SK-N-SH (cell line): ENCODE data around the gene SOS2. TPM values are rescaled to one million over a fixed set of nuclear protein-coding genes. Genes with fewer than 3 reads are reported as not detected.
A peak's percentile ranks its signal among the peaks of the same experiment; 100 is the strongest.

Source experiments
- CTCF ChIA-PET: fragments of 300-600, 350-600 bp; formaldehyde crosslinking; extraction: SDS; loops from one replicate; lab custom pipeline; 2021; lab: Yijun Ruan, JAX
- POLR2A ChIA-PET: fragments of 350-600 bp; sonication (Branson Sonifier 250); formaldehyde crosslinking; extraction: SDS; loops from one replicate; lab custom pipeline; 2020; ENCODE audit warnings: antibody characterized with exemption, inconsistent platforms; lab: Yijun Ruan, JAX
- DNase-seq: peaks from one replicate; pipeline ENCODE4 v3.0.0; 2012
- H2AFZ ChIP-seq: fragments of 200-600 bp; sonication (generic); 2 replicates; pipeline ENCODE4 v1.8.1; 2016; ENCODE audit warnings: antibody characterized with exemption, mild to moderate bottlenecking, low read depth
- H3F3A ChIP-seq: fragments of 200-600 bp; sonication (generic); replicated peaks from 2 replicates; pipeline ENCODE3; 2016; ENCODE audit warnings: antibody characterized with exemption, mild to moderate bottlenecking; ENCODE audit not compliant: insufficient read depth
- H3K27ac ChIP-seq, 2 experiments: fragments of 200-500 bp in 1 of 2; fragments of 200-600 bp in 1 of 2; sonication (Bioruptor generic) in 1 of 2; sonication (generic), shearing (Covaris generic) in 1 of 2; 2 replicates each; pipeline versions ENCODE4 v1.5.1 to v1.6.1; 2014 to 2016; ENCODE audit warnings: low read depth in 2 of 2, inconsistent platforms in 1 of 2, low read length in 1 of 2, mild to moderate bottlenecking in 1 of 2, mixed read lengths in 1 of 2
- H3K27me3 ChIP-seq: fragments of 200-600 bp; sonication (generic), shearing (Covaris generic); 2 replicates; pipeline ENCODE4 v1.6.1; 2016; ENCODE audit warnings: mixed run types; ENCODE audit not compliant: insufficient read depth
- H3K36me3 ChIP-seq, 2 experiments: fragments of 200-500 bp in 1 of 2; fragments of 200-600 bp in 1 of 2; sonication (Bioruptor generic) in 1 of 2; sonication (generic) in 1 of 2; replicated peaks in 1 of 2; 2 replicates each; pipeline versions ENCODE3 to v1.5.1; 2014 to 2016; ENCODE audit warnings: low read length in 1 of 2, mild to moderate bottlenecking in 1 of 2; ENCODE audit not compliant: insufficient read depth in 2 of 2, control insufficient read depth in 1 of 2
- H3K4me1 ChIP-seq, 2 experiments: fragments of 200-500 bp in 1 of 2; fragments of 200-600 bp in 1 of 2; sonication (Bioruptor generic) in 1 of 2; sonication (generic), shearing (Covaris generic) in 1 of 2; 2 replicates each; pipeline versions ENCODE4 v1.5.1 to v1.6.1; 2014 to 2016; ENCODE audit warnings: low read depth in 1 of 2, low read length in 1 of 2, mixed run types in 1 of 2; ENCODE audit not compliant: insufficient read depth in 2 of 2, control insufficient read depth in 1 of 2
- H3K4me2 ChIP-seq: fragments of 200-600 bp; sonication (generic), shearing (Covaris generic); 2 replicates; pipeline ENCODE4 v1.6.1; 2017; ENCODE audit warnings: mixed run types
- H3K4me3 ChIP-seq, 2 experiments: fragments of 200-500 bp in 1 of 2; fragments of 200-600 bp in 1 of 2; sonication (Bioruptor generic) in 1 of 2; sonication (generic), shearing (Covaris generic) in 1 of 2; 2 replicates each; pipeline versions ENCODE4 v1.5.1 to v1.8.1; 2014 to 2016; ENCODE audit warnings: low read depth in 2 of 2, inconsistent platforms in 1 of 2, low read length in 1 of 2, mild to moderate bottlenecking in 1 of 2, mixed read lengths in 1 of 2, moderate library complexity in 1 of 2
- H3K79me2 ChIP-seq: fragments of 200-600 bp; sonication (generic); 2 replicates; pipeline ENCODE4 v1.8.1; 2017; ENCODE audit warnings: mild to moderate bottlenecking; ENCODE audit not compliant: insufficient read depth
- H3K9ac ChIP-seq: fragments of 200-600 bp; sonication (generic); 2 replicates; pipeline ENCODE4 v1.6.1; 2017; ENCODE audit warnings: mixed run types
- H3K9me2 ChIP-seq: fragments of 200-600 bp; sonication (generic); 2 replicates; pipeline ENCODE4 v1.6.1; 2017; ENCODE audit warnings: mixed run types
- H3K9me3 ChIP-seq: fragments of 200-600 bp; sonication (generic); 2 replicates; pipeline ENCODE4 v1.6.1; 2017; ENCODE audit warnings: mixed run types, mild to moderate bottlenecking, moderate library complexity
- H4K20me1 ChIP-seq: fragments of 200-600 bp; sonication (generic); 2 replicates; pipeline ENCODE4 v1.6.1; 2017; ENCODE audit warnings: mild to moderate bottlenecking, mixed run types; ENCODE audit not compliant: insufficient read depth
- EZH2phosphoT487 ChIP-seq: fragments of 200-600 bp; sonication (generic); IDR thresholded peaks from 2 replicates; pipeline ENCODE4 v1.6.1; 2017; ENCODE audit warnings: low read depth, mixed run types, mild to moderate bottlenecking, antibody characterized with exemption, moderate library complexity, borderline replicate concordance
- FOSL2 ChIP-seq: IDR thresholded peaks from 2 replicates; pipeline ENCODE4 v1.4.0; 2012; ENCODE audit warnings: low read depth, mild to moderate bottlenecking, moderate library complexity, borderline replicate concordance
- FOXJ3 ChIP-seq: sonication (generic); formaldehyde crosslinking; IDR thresholded peaks from 2 replicates; pipeline ENCODE4 v1.5.1; 2020; ENCODE audit warnings: mild to moderate bottlenecking, missing genetic modification reagents
- FOXM1 ChIP-seq: IDR thresholded peaks from 2 replicates; pipeline ENCODE4 v1.4.0; 2012; ENCODE audit warnings: low read depth, mild to moderate bottlenecking
- GABPA ChIP-seq: IDR thresholded peaks from 2 replicates; pipeline ENCODE4 v1.4.0; 2012; ENCODE audit warnings: low read depth, mild to moderate bottlenecking
- GATA2 ChIP-seq: sonication (generic); formaldehyde crosslinking; IDR thresholded peaks from 2 replicates; pipeline ENCODE4 v1.5.0; 2020; ENCODE audit warnings: mild to moderate bottlenecking, missing genetic modification reagents
- MEF2A ChIP-seq: IDR thresholded peaks from 2 replicates; pipeline ENCODE4 v1.4.0; 2012; ENCODE audit warnings: low read depth, borderline replicate concordance
- MXI1 ChIP-seq: IDR thresholded peaks from 2 replicates; pipeline ENCODE4 v1.6.1; 2012; ENCODE audit warnings: mild to moderate bottlenecking, low read depth, low read length, improper control_type of control experiment
- NRF1 ChIP-seq: IDR thresholded peaks from 2 replicates; pipeline ENCODE4 v1.6.1; 2012; ENCODE audit warnings: low read depth, mild to moderate bottlenecking, low read length
- POLR2AphosphoS5 ChIP-seq: IDR thresholded peaks from 2 replicates; pipeline ENCODE4 v1.6.1; 2012; ENCODE audit warnings: low read depth, low read length
- RAD21 ChIP-seq: IDR thresholded peaks from 2 replicates; pipeline ENCODE4 v1.6.1; 2012; ENCODE audit warnings: mild to moderate bottlenecking, low read length
- RXRA ChIP-seq: IDR thresholded peaks from 2 replicates; pipeline ENCODE4 v1.4.0; 2012; ENCODE audit warnings: low read depth, mild to moderate bottlenecking, borderline replicate concordance
- SMC3 ChIP-seq: IDR thresholded peaks from 2 replicates; pipeline ENCODE4 v1.6.1; 2012; ENCODE audit warnings: low read depth, low read length, improper control_type of control experiment
- TAF1 ChIP-seq: IDR thresholded peaks from 2 replicates; pipeline ENCODE4 v1.6.1; 2012; ENCODE audit warnings: low read depth, mild to moderate bottlenecking, low read length, moderate library complexity, borderline replicate concordance
- TCF12 ChIP-seq: IDR thresholded peaks from 2 replicates; pipeline ENCODE4 v1.4.0; 2012
- WGBS: methylation state at CpG from one replicate; pipeline ENCODE4 v1.1.6; 2017; ENCODE audit warnings: low lambda C conversion rate; 5-methylcytosine and 5-hydroxymethylcytosine counted together
- polyA plus RNA-seq, 3 experiments: library from polyadenylated mRNA; depleted of rRNA; stranded (reverse); fragments of >200 nt; gene quantifications; 2 replicates each; pipeline ENCODE4 v1.2.3, GENCODE V29; 2012
- TF ChIP-seq, protein P1 (sequence below): IDR thresholded peaks from 2 replicates; pipeline ENCODE4 v1.4.0; 2012; ENCODE audit warnings: low read depth, borderline replicate concordance
- TF ChIP-seq, protein P2 (sequence below): IDR thresholded peaks from 2 replicates; pipeline ENCODE4; 2012
- TF ChIP-seq, protein P3 (sequence below): fragments of 150-350 bp; IDR thresholded peaks from 2 replicates; pipeline ENCODE4 v1.6.1; 2016; ENCODE audit warnings: mild to moderate bottlenecking, low read depth, low read length
- TF ChIP-seq, protein P4 (sequence below): IDR thresholded peaks from 2 replicates; pipeline ENCODE4 v1.6.1; 2012; ENCODE audit warnings: mild to moderate bottlenecking, low read depth, low read length, moderate library complexity
- TF ChIP-seq, protein P5 (sequence below): fragments of 200-600 bp; sonication (generic); IDR thresholded peaks from 2 replicates; pipeline ENCODE4 v1.6.1; 2017; ENCODE audit warnings: antibody characterized with exemption, mild to moderate bottlenecking, moderate library complexity

The SOS2 gene
- 6.2 and 8.2 TPM in 2 replicates for polyA plus RNA-seq (2012; rRNA removed)
- 8.9 and 10.4 TPM in 2 replicates for polyA plus RNA-seq (2012; cell fraction: cytosol; rRNA removed)
- 4.2 and 9.3 TPM in 2 replicates for polyA plus RNA-seq (2012; cell fraction: nucleus; rRNA removed)

DNA sequence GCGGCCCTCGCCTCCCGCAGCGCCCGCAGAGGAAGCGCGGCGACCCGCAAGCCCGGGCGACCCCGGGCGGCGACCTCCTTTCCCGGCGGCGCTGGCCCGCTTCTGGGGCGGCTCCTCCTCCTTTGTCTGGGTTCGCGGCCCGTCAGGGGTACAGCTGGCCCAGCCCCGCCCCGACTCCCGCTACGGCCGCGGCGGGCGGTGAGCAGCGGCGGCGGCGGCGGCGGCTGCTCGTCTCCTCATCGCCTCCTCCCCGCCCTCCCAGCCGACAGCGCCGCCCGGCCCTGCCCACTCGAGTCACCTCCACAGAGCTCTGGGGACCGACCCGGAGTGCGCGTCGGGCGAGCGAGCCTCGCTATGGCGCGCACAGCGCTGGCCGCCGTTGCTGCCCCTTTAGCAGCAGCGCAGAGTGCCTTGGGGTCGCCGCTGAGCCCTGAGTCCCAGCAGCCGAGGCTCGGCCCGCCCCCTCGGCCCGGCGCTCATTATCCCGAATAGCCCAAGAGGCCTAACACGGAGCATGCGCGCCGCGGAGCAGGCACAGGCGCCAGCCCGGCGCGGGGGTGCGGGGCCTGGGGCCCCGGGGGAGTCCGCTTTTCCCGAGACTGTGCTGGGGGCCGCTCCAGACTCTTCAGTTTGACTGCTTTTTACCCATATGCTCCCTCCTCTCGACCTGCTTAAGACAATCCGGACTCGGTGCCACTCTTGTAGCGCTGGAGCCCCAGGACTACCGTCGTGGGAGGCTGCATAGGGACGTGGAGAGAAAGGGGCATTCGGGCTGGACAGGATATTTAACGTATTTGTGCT, at the start of gene SOS2:
Gene SOS2, minus strand, starts transcription at position 104 of the 801 bp plus-strand sequence. CDS start 295 bp downstream, outside the sequence.
- peaks cover 43% of the 10 kb centered on the region for H3K79me2 ChIP-seq
- peak; percentile 95 for DNase-seq
- H3K9me3 ChIP-seq: no peaks in the 10 kb centered on the region
- CTCF ChIA-PET: interaction anchor here (1.0 to 2.1 kb wide), 6 partner anchors 15 to 416 kb away, joined by 3 to 6 read pairs (median 3); partner anchors contain the start of gene VCPKMT
- H3K4me2 ChIP-seq: peak within 1 kb of the TSS; percentile 90
- peaks cover 15% of the 10 kb centered on the region for H3F3A ChIP-seq
- no peaks in the 10 kb centered on the region for H3K27me3 ChIP-seq
- H3K4me1 ChIP-seq: peaks cover 0 to 7% of the 10 kb centered on the region in 2 experiments; a peak in 2 of 4 replicates
- 5% methylated on average over 17 of the region's 90 CpGs for WGBS
- POLR2A ChIA-PET: interaction anchor here (1.2 to 1.5 kb wide), 2 partner anchors 115 to 369 kb away, joined by 4 to 9 read pairs; partner anchors contain the start of gene VCPKMT
- H2AFZ ChIP-seq: peak within 1 kb of the TSS; percentile 99
- H3K36me3 ChIP-seq: peaks cover 0 to 14% of the 10 kb centered on the region in 2 experiments
- H4K20me1 ChIP-seq: peaks cover 30% of the 10 kb centered on the region
- peak within 1 kb of the TSS; percentile 88 to 95 for H3K27ac ChIP-seq
- H3K4me3 ChIP-seq: peak within 1 kb of the TSS; percentile 74 to 97
- H3K9ac ChIP-seq: peak within 1 kb of the TSS; percentile 79
- no peaks in the 10 kb centered on the region for H3K9me2 ChIP-seq
- no peak; the same call in 1 of the 2 replicates for TF ChIP-seq MEF2A
- TF ChIP-seq TAF1: peak; percentile 41
- no peak for TF ChIP-seq EZH2phosphoT487
- TF ChIP-seq, protein P1, sequence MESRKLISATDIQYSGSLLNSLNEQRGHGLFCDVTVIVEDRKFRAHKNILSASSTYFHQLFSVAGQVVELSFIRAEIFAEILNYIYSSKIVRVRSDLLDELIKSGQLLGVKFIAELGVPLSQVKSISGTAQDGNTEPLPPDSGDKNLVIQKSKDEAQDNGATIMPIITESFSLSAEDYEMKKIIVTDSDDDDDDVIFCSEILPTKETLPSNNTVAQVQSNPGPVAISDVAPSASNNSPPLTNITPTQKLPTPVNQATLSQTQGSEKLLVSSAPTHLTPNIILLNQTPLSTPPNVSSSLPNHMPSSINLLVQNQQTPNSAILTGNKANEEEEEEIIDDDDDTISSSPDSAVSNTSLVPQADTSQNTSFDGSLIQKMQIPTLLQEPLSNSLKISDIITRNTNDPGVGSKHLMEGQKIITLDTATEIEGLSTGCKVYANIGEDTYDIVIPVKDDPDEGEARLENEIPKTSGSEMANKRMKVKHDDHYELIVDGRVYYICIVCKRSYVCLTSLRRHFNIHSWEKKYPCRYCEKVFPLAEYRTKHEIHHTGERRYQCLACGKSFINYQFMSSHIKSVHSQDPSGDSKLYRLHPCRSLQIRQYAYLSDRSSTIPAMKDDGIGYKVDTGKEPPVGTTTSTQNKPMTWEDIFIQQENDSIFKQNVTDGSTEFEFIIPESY: no peak
- TF ChIP-seq, protein P2, sequence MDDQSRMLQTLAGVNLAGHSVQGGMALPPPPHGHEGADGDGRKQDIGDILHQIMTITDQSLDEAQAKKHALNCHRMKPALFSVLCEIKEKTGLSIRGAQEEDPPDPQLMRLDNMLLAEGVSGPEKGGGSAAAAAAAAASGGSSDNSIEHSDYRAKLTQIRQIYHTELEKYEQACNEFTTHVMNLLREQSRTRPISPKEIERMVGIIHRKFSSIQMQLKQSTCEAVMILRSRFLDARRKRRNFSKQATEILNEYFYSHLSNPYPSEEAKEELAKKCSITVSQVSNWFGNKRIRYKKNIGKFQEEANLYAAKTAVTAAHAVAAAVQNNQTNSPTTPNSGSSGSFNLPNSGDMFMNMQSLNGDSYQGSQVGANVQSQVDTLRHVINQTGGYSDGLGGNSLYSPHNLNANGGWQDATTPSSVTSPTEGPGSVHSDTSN: 0 out of 2 replicates have a peak, but pooled peaks have one; percentile 36
- TF ChIP-seq SMC3: no peak
- TF ChIP-seq, protein P3, sequence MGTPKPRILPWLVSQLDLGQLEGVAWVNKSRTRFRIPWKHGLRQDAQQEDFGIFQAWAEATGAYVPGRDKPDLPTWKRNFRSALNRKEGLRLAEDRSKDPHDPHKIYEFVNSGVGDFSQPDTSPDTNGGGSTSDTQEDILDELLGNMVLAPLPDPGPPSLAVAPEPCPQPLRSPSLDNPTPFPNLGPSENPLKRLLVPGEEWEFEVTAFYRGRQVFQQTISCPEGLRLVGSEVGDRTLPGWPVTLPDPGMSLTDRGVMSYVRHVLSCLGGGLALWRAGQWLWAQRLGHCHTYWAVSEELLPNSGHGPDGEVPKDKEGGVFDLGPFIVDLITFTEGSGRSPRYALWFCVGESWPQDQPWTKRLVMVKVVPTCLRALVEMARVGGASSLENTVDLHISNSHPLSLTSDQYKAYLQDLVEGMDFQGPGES: no peak
- TF ChIP-seq NRF1: peak; percentile 80
- no peak for TF ChIP-seq FOXJ3 (CRISPR knock-in tag)
- TF ChIP-seq MXI1: 0 out of 2 replicates have a peak, but pooled peaks have one; percentile 10
- peak; percentile 83 for TF ChIP-seq POLR2AphosphoS5
- no peak for TF ChIP-seq RAD21
- TF ChIP-seq RXRA: no peak
- no peak for TF ChIP-seq FOSL2
- no peak for TF ChIP-seq GABPA
- TF ChIP-seq TCF12: peak; percentile 10; the same call in 1 of the 2 replicates
- TF ChIP-seq, protein P4, sequence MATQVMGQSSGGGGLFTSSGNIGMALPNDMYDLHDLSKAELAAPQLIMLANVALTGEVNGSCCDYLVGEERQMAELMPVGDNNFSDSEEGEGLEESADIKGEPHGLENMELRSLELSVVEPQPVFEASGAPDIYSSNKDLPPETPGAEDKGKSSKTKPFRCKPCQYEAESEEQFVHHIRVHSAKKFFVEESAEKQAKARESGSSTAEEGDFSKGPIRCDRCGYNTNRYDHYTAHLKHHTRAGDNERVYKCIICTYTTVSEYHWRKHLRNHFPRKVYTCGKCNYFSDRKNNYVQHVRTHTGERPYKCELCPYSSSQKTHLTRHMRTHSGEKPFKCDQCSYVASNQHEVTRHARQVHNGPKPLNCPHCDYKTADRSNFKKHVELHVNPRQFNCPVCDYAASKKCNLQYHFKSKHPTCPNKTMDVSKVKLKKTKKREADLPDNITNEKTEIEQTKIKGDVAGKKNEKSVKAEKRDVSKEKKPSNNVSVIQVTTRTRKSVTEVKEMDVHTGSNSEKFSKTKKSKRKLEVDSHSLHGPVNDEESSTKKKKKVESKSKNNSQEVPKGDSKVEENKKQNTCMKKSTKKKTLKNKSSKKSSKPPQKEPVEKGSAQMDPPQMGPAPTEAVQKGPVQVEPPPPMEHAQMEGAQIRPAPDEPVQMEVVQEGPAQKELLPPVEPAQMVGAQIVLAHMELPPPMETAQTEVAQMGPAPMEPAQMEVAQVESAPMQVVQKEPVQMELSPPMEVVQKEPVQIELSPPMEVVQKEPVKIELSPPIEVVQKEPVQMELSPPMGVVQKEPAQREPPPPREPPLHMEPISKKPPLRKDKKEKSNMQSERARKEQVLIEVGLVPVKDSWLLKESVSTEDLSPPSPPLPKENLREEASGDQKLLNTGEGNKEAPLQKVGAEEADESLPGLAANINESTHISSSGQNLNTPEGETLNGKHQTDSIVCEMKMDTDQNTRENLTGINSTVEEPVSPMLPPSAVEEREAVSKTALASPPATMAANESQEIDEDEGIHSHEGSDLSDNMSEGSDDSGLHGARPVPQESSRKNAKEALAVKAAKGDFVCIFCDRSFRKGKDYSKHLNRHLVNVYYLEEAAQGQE: no peak
- no peak for TF ChIP-seq GATA2 (CRISPR knock-in tag)
- TF ChIP-seq FOXM1: no peak
- TF ChIP-seq, protein P5, sequence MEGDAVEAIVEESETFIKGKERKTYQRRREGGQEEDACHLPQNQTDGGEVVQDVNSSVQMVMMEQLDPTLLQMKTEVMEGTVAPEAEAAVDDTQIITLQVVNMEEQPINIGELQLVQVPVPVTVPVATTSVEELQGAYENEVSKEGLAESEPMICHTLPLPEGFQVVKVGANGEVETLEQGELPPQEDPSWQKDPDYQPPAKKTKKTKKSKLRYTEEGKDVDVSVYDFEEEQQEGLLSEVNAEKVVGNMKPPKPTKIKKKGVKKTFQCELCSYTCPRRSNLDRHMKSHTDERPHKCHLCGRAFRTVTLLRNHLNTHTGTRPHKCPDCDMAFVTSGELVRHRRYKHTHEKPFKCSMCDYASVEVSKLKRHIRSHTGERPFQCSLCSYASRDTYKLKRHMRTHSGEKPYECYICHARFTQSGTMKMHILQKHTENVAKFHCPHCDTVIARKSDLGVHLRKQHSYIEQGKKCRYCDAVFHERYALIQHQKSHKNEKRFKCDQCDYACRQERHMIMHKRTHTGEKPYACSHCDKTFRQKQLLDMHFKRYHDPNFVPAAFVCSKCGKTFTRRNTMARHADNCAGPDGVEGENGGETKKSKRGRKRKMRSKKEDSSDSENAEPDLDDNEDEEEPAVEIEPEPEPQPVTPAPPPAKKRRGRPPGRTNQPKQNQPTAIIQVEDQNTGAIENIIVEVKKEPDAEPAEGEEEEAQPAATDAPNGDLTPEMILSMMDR: no peak
